CD4-positive, CD25-positive, alpha-beta regulatory T cell (primary cell): ENCODE data around the gene HHAT. TPM values are rescaled to one million over a fixed set of nuclear protein-coding genes. Genes with fewer than 3 reads are reported as not detected.

Experiments used
- ATAC-seq, 2 donors: fragments of 150-1000 bp; cut with Tn5 transposase; one replicate each; pipeline ENCODE4 v1.10.0; 2021; ENCODE audit warnings: low read depth in 2 of 2, moderate number of reproducible peaks in 2 of 2, moderate library complexity in 1 of 2
- DNase-seq, 3 donors: peaks; one replicate each; pipeline versions ENCODE4 v3.0.0 to v3.0.0-alpha.2; 2012 to 2022; ENCODE audit warnings: mixed read lengths in 1 of 3
- H3K27ac ChIP-seq: one replicate; pipeline ENCODE4 v1.7.0; 2013; ENCODE audit warnings: mild to moderate bottlenecking, low read length; ENCODE audit not compliant: insufficient read depth, poor library complexity, severe bottlenecking
- H3K27me3 ChIP-seq: one replicate; pipeline ENCODE4 v1.7.0; 2013; ENCODE audit warnings: low read length; ENCODE audit not compliant: control insufficient read depth, insufficient read depth
- H3K36me3 ChIP-seq: one replicate; pipeline ENCODE4 v1.7.0; 2013; ENCODE audit warnings: mild to moderate bottlenecking, low read length, moderate library complexity; ENCODE audit not compliant: control insufficient read depth, insufficient read depth
- H3K4me1 ChIP-seq: 2 replicates; pipeline ENCODE4 v1.7.0; 2013; ENCODE audit warnings: mild to moderate bottlenecking, low read length; ENCODE audit not compliant: insufficient read depth, control insufficient read depth, poor library complexity, severe bottlenecking
- H3K4me3 ChIP-seq: one replicate; pipeline ENCODE4 v1.7.0; 2013; ENCODE audit warnings: low read depth, mild to moderate bottlenecking, low read length, moderate library complexity
- H3K9me3 ChIP-seq, 2 experiments: 1 replicate in 1 of 2; 2 replicates in 1 of 2; pipeline ENCODE4 v1.7.0; 2013; ENCODE audit warnings: low read length in 2 of 2, mild to moderate bottlenecking in 1 of 2, moderate library complexity in 1 of 2; ENCODE audit not compliant: control insufficient read depth in 2 of 2
- H3K27ac Mint-ChIP-seq, 3 donors: one replicate each; pipeline ENCODE4 v1.8.0; 2020 to 2022; ENCODE audit warnings: mild to moderate bottlenecking in 3 of 3, mixed read lengths in 3 of 3, moderate library complexity in 2 of 3
- H3K27me3 Mint-ChIP-seq: one replicate; pipeline ENCODE4 v1.8.0; 2022; ENCODE audit warnings: mild to moderate bottlenecking, mixed read lengths
- H3K36me3 Mint-ChIP-seq: one replicate; pipeline ENCODE4 v1.8.0; 2020; ENCODE audit warnings: mixed read lengths
- H3K4me1 Mint-ChIP-seq, 4 donors: one replicate each; pipeline ENCODE4 v1.8.0; 2020 to 2022; ENCODE audit warnings: mixed read lengths in 4 of 4, mild to moderate bottlenecking in 1 of 4
- H3K4me3 Mint-ChIP-seq, 4 donors: one replicate each; pipeline ENCODE4 v1.8.0; 2020 to 2022; ENCODE audit warnings: mild to moderate bottlenecking in 4 of 4, mixed read lengths in 4 of 4, moderate library complexity in 3 of 4
- H3K9me3 Mint-ChIP-seq, 7 donors: one replicate each; pipeline ENCODE4 v1.8.0; 2020 to 2022; ENCODE audit warnings: mixed read lengths in 7 of 7, mild to moderate bottlenecking in 3 of 7, moderate library complexity in 2 of 7
- polyA plus RNA-seq, 4 donors: library from polyadenylated mRNA; unstranded; fragments of 300-500 nt; fragmentation: Illumina TruSeq; gene quantifications; one replicate each; pipeline ENCODE4 v1.2.3, GENCODE V29; 2021
- total RNA-seq: library from RNA; stranded (reverse); gene quantifications from one replicate; pipeline ENCODE4 v1.2.3, GENCODE V29; 2022

HHAT gene
- total and polyA plus RNA-seq, 5 donors from 2014 or later = 1.4 to 6.0 (median 2.0) TPM

- Mint-ChIP-seq H3K27me3 (no peaks in the 10 kb centered on the region), H3K27ac (no peak overlapping the region), H3K4me1 (no peaks in the 10 kb centered on the region), H3K4me3 (no peak overlapping the region), H3K9me3 (no peaks in the 10 kb centered on the region), H3K36me3 (no peaks in the 10 kb centered on the region)
- DNase-seq = no peak
- H3K36me3 ChIP-seq = no peaks in the 10 kb centered on the region
- no peaks in the 10 kb centered on the region for H3K27me3 ChIP-seq
- no peak overlapping the region for H3K27ac ChIP-seq
- ATAC-seq = no peak
- no peaks in the 10 kb centered on the region for H3K9me3 ChIP-seq
- H3K4me1 ChIP-seq = no peaks in the 10 kb centered on the region
- no peak overlapping the region for H3K4me3 ChIP-seq
Measured at GRCh38 chr1:210631399-210631798, 302.7 kb downstream of the HHAT start.

GRCh38 chr1:210633140-210633539, 304.4 kb downstream of the HHAT start:
- Mint-ChIP-seq H3K4me3 (no peak overlapping the region), H3K27ac (no peak overlapping the region), H3K27me3 (no peaks in the 10 kb centered on the region), H3K9me3 (no peaks in the 10 kb centered on the region), H3K36me3 (no peaks in the 10 kb centered on the region), H3K4me1 (no peaks in the 10 kb centered on the region)
- no peak for ATAC-seq
- no peak for DNase-seq
- Histone ChIP-seq H3K9me3 (no peaks in the 10 kb centered on the region), H3K4me3 (no peak overlapping the region), H3K4me1 (no peaks in the 10 kb centered on the region), H3K27ac (no peak overlapping the region), H3K36me3 (no peaks in the 10 kb centered on the region), H3K27me3 (no peaks in the 10 kb centered on the region)

DNA sequence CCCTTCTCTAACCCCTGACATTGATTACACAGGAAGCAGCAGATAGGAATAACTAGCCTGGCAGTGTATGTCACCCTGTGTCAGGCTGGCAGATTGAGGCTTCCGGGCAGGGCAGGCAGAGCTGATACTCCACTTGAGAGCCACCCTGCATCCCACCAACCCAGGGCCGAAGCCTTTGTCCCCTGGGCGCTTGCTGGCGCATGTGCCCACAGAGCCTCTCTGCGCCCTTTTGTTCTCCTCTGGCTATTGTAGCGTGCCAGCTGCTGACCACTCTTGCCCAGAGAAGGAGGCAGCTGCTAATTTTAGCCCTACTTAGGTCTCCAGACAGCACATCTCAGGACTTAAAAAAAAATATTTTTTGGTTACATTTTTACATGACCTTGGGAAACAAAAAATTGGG, 304.9 kb downstream of the HHAT start:
- no peaks in the 10 kb centered on the region for H3K4me1 Mint-ChIP-seq
- no peak overlapping the region for H3K4me3 ChIP-seq
- H3K9me3 ChIP-seq = no peaks in the 10 kb centered on the region
- no peaks in the 10 kb centered on the region for H3K36me3 Mint-ChIP-seq
- no peak for DNase-seq
- ATAC-seq = no peak
- no peak overlapping the region for H3K27ac ChIP-seq
- no peaks in the 10 kb centered on the region for H3K27me3 ChIP-seq
- no peaks in the 10 kb centered on the region for H3K27me3 Mint-ChIP-seq
- H3K4me1 ChIP-seq = no peaks in the 10 kb centered on the region
- no peak overlapping the region for H3K27ac Mint-ChIP-seq
- no peaks in the 10 kb centered on the region for H3K9me3 Mint-ChIP-seq
- no peaks in the 10 kb centered on the region for H3K36me3 ChIP-seq
- H3K4me3 Mint-ChIP-seq = no peak overlapping the region

GRCh38 chr1:210635108-210635507, 306.4 kb downstream of the HHAT start:
- Histone ChIP-seq H3K27me3 (no peaks in the 10 kb centered on the region), H3K4me1 (no peaks in the 10 kb centered on the region), H3K27ac (no peak overlapping the region), H3K9me3 (no peaks in the 10 kb centered on the region), H3K4me3 (no peak overlapping the region), H3K36me3 (no peaks in the 10 kb centered on the region)
- no peaks in the 10 kb centered on the region for H3K36me3 Mint-ChIP-seq
- no peaks in the 10 kb centered on the region for H3K4me1 Mint-ChIP-seq
- H3K27ac Mint-ChIP-seq = no peak overlapping the region
- ATAC-seq = no peak
- no peak for DNase-seq
- H3K4me3 Mint-ChIP-seq = no peak overlapping the region
- no peaks in the 10 kb centered on the region for H3K27me3 Mint-ChIP-seq
- H3K9me3 Mint-ChIP-seq = no peaks in the 10 kb centered on the region

GRCh38 chr1:210641582-210641981, 312.9 kb downstream of the HHAT start:
- H3K27me3 Mint-ChIP-seq = no peaks in the 10 kb centered on the region

DNA sequence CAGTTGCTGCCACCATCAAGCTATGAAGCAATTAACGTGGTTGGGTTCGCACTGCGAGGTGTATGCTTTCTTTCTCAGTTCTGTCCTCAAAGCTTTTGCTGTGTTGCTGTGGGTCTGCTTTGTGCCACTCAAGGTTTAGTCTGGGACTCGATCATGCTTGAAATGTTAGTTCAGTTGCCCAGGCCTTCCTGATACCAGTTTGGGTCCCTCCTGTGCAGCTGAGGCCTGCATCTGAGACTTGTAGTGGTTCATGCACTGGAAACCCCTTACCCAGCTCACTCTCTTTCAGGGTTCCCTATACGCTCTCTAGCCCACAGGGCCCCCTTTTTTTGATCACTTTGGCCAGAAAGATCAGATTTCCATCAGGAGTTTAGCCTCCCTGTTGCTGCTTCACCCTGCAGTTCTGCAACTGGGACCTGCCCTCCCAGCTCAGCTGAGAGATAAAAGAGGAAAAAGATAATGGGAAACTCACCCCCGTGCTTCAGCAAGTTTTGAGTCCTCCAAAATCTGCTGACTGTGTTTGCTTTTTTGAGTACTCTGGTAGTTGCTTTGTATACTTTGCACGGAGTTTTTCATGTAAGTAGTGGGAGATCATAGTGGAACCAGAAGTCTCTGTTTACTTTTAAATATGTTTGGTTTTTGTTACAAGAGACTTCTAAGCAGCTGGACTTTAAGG, 317.0 kb downstream of the HHAT start:
- Mint-ChIP-seq H3K27me3 (no peaks in the 10 kb centered on the region), H3K36me3 (no peaks in the 10 kb centered on the region), H3K4me1 (no peaks in the 10 kb centered on the region), H3K9me3 (peaks cover 0 to 1% (median 0%) of the 10 kb centered on the region in 7 donors), H3K27ac (no peak overlapping the region), H3K4me3 (no peak overlapping the region)
- Histone ChIP-seq H3K27ac (no peak overlapping the region), H3K4me3 (no peak overlapping the region), H3K4me1 (no peaks in the 10 kb centered on the region), H3K9me3 (no peaks in the 10 kb centered on the region), H3K27me3 (no peaks in the 10 kb centered on the region), H3K36me3 (no peaks in the 10 kb centered on the region)
- ATAC-seq = no peak
- DNase-seq = no peak

More at GRCh38 chr1:210641582-210641981, 312.9 kb downstream of the HHAT start:
- Histone ChIP-seq H3K9me3 (no peaks in the 10 kb centered on the region), H3K4me3 (no peak overlapping the region), H3K36me3 (no peaks in the 10 kb centered on the region), H3K27me3 (no peaks in the 10 kb centered on the region), H3K27ac (no peak overlapping the region), H3K4me1 (no peaks in the 10 kb centered on the region)
- ATAC-seq = no peak
- H3K9me3 Mint-ChIP-seq = peaks cover 0 to 1% (median 0%) of the 10 kb centered on the region in 7 donors
- no peaks in the 10 kb centered on the region for H3K36me3 Mint-ChIP-seq
- no peaks in the 10 kb centered on the region for H3K4me1 Mint-ChIP-seq
- no peak for DNase-seq
- H3K4me3 Mint-ChIP-seq = no peak overlapping the region
- no peak overlapping the region for H3K27ac Mint-ChIP-seq

DNA sequence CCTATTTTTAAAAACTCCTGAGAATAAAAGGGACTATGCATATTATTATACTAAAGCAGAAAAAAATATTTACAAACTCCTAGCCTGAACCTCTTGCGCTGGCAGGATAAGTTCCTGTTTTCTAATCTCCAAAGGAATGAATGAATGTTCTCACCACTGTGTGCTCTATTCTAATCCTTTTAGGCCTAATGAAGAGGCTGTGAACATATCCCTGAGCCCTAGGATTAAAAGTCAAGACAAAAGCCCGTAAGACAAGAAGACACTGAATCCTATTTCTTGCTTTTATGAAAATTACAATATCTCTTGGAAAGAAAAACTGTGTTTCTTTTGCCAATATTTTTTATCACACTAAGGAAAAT, 317.5 kb downstream of the HHAT start:
- no peak overlapping the region for H3K27ac Mint-ChIP-seq
- no peaks in the 10 kb centered on the region for H3K27me3 Mint-ChIP-seq
- Histone ChIP-seq H3K4me1 (no peaks in the 10 kb centered on the region), H3K9me3 (no peaks in the 10 kb centered on the region), H3K36me3 (no peaks in the 10 kb centered on the region), H3K4me3 (no peak overlapping the region), H3K27me3 (no peaks in the 10 kb centered on the region), H3K27ac (no peak overlapping the region)
- peaks cover 0 to 1% (median 0%) of the 10 kb centered on the region in 7 donors for H3K9me3 Mint-ChIP-seq
- H3K4me3 Mint-ChIP-seq = no peak overlapping the region
- no peak for ATAC-seq
- no peaks in the 10 kb centered on the region for H3K4me1 Mint-ChIP-seq
- no peak for DNase-seq
- no peaks in the 10 kb centered on the region for H3K36me3 Mint-ChIP-seq
